ENCODE data around the gene KNCN. TPM values are rescaled to one million over a fixed set of nuclear protein-coding genes. Genes with fewer than 3 reads are reported as not detected.

Gene KNCN
- total and polyA plus RNA-seq, 10 of the 15 experiments (the other 5 are each of a cell fraction or from before 2014, with no cell fraction given): not detected

DNA sequence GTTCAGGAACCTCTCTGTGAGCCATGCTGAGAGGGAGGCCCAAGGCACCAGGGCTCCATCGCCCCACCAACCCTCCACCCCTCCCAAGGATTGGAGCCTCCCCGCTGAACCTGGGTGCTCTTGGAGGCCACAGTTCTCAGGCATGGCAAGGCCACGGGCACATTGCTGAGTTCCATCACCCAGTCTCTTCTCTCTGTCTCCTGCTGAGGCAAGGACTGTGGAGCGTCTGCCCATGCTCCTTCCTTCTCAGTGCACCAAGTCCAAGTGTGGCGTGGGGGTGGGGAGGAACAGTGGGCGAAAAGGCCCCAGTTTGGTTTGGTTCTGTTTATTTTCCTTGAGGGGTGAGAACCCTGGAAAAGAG is 2.8 kb upstream of the KNCN start (continued):
- no peak for TF ChIP-seq BCLAF1 (IDR thresholded peaks at IDR 0.05)
- no peak for TF ChIP-seq CHD2 (IDR thresholded peaks at IDR 0.05; ENCODE audit: borderline replicate concordance, low read depth, low read length)
- TF ChIP-seq IRF5 (IDR thresholded peaks at IDR 0.05; ENCODE audit: borderline replicate concordance): no peak
- no peak for TF ChIP-seq SRF (IDR thresholded peaks at IDR 0.05; ENCODE audit: low read depth in 2 of 2, low read length in 2 of 2)
- no peak for TF ChIP-seq NRF1 (conservative IDR thresholded peaks at IDR 0.05; ENCODE audit: low read depth, low read length)
- no peak for TF ChIP-seq LARP7 (IDR thresholded peaks at IDR 0.05)
- TF ChIP-seq, protein P1, sequence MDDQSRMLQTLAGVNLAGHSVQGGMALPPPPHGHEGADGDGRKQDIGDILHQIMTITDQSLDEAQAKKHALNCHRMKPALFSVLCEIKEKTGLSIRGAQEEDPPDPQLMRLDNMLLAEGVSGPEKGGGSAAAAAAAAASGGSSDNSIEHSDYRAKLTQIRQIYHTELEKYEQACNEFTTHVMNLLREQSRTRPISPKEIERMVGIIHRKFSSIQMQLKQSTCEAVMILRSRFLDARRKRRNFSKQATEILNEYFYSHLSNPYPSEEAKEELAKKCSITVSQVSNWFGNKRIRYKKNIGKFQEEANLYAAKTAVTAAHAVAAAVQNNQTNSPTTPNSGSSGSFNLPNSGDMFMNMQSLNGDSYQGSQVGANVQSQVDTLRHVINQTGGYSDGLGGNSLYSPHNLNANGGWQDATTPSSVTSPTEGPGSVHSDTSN (IDR thresholded peaks at IDR 0.05; ENCODE audit: insufficient replicate concordance, low read depth, low read length): no peak

- ChIA-PET POLR2A (no interaction called here), CTCF (interaction anchor here (0.7 kb wide), 1 partner anchor 27 kb away, joined by 3 read pairs; no protein-coding TSS in a partner anchor), SMC1A (ENCODE audit: uncharacterized antibody, unreplicated experiment) (no interaction called here), RAD21 (ENCODE audit: unreplicated experiment) (no interaction called here)
- Histone ChIP-seq H3K4me1 (ENCODE audit: control insufficient read depth, insufficient read depth, low read length) (no peaks in the 10 kb centered on the region), H3K36me3 (ENCODE audit: control insufficient read depth in 2 of 2, insufficient read depth in 2 of 2, low read length in 1 of 2) (peaks cover 0 to 2% of the 10 kb centered on the region in 2 experiments; a peak in 2 of 4 replicates), H3K27ac (ENCODE audit: control insufficient read depth, insufficient read depth) (no peak overlapping the region), H3K9ac (ENCODE audit: control insufficient read depth, insufficient read depth, low read length) (no peak overlapping the region), H2AFZ (ENCODE audit: control insufficient read depth, low read depth, low read length) (no peak overlapping the region), H4K20me1 (ENCODE audit: control insufficient read depth, insufficient read depth) (no peaks in the 10 kb centered on the region), H3K4me2 (ENCODE audit: control insufficient read depth, insufficient read depth) (no peak overlapping the region), H3K9me3 (replicated peaks; ENCODE audit: control insufficient read depth, insufficient read depth, low read length) (no peaks in the 10 kb centered on the region), H3K27me3 (replicated peaks in 1 of 2; ENCODE audit: control insufficient read depth in 2 of 2, insufficient read depth in 2 of 2, low read length in 1 of 2) (peaks cover 0 to 1% of the 10 kb centered on the region in 2 experiments; a peak in 1 of 4 replicates), H3K79me2 (ENCODE audit: control insufficient read depth, insufficient read depth, low read length) (no peaks in the 10 kb centered on the region), H3K4me3 (no peak overlapping the region)
- intact Hi-C loops (cut with micrococcal nuclease; ENCODE audit: unreplicated experiment) (no loop called here), in situ Hi-C loops (cut with MboI) (no loop called here)
- no TSS peak for BruUV-seq (replicated peaks)
- ATAC-seq: no peak
- WGBS (ENCODE audit: insufficient coverage, insufficient replicate concordance, low lambda C conversion rate, missing lambda C conversion rate): 50% methylated on average over 3 of the region's 3 CpGs
- no peak for FAIRE-seq
- TF ChIP-seq, protein P2, sequence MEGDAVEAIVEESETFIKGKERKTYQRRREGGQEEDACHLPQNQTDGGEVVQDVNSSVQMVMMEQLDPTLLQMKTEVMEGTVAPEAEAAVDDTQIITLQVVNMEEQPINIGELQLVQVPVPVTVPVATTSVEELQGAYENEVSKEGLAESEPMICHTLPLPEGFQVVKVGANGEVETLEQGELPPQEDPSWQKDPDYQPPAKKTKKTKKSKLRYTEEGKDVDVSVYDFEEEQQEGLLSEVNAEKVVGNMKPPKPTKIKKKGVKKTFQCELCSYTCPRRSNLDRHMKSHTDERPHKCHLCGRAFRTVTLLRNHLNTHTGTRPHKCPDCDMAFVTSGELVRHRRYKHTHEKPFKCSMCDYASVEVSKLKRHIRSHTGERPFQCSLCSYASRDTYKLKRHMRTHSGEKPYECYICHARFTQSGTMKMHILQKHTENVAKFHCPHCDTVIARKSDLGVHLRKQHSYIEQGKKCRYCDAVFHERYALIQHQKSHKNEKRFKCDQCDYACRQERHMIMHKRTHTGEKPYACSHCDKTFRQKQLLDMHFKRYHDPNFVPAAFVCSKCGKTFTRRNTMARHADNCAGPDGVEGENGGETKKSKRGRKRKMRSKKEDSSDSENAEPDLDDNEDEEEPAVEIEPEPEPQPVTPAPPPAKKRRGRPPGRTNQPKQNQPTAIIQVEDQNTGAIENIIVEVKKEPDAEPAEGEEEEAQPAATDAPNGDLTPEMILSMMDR (IDR thresholded peaks at IDR 0.05 in 2 of 3, conservative IDR thresholded peaks at IDR 0.05 in 1 of 3; ENCODE audit: control insufficient read depth in 2 of 3, extremely low read depth in 1 of 3, insufficient read depth in 1 of 3, low read depth in 3 of 3, low read length in 3 of 3): peak in 1 of 3 experiments; percentile 15; a peak in 2 of 6 replicates
- TF ChIP-seq NFYA (IDR thresholded peaks at IDR 0.05; ENCODE audit: borderline replicate concordance, low read depth, low read length): no peak
- DNase-seq (ENCODE audit: low read depth, low spot score): no peak
Measured at GRCh38 chr1:46553506-46553905, 2.1 kb upstream of the KNCN start.
